ENCODE data around the gene NVL.

DNA sequence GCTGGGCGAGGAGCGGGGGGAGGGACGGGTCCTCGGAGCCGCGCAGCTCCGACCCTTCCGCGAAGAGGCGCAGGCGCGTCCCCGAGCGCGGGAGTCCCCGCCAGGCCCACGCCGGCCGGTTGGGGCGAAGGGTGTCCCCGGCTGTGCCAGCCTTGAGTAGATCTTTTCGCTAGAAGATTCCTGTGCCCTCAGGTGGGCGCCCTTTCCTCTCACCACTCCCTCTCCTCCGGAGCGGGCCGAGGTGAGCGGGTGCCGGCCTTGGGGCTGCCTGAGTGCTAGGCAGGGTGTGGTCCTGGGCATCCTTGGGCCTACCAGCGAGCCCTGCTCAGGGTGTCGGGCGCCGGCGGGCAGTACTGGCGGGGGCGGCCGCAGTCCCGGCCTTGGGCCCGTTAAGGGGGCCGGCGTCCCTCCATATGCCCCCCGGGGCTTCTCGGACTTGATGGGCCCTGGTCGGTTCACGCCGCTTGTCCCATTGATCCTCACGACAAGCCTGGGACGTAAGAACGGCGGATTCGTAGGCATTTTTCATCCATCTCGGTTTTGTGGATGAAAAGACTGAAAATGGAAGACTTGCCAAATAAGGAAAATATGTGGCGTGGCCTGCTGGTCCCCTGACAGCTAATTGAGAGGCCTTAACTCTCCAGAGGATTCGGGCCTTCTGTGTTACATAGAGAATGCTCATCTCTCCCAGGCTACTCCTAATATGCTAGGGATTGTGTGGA lies 146.2 kb downstream of the NVL start:
- TF ChIP-seq, protein P1, sequence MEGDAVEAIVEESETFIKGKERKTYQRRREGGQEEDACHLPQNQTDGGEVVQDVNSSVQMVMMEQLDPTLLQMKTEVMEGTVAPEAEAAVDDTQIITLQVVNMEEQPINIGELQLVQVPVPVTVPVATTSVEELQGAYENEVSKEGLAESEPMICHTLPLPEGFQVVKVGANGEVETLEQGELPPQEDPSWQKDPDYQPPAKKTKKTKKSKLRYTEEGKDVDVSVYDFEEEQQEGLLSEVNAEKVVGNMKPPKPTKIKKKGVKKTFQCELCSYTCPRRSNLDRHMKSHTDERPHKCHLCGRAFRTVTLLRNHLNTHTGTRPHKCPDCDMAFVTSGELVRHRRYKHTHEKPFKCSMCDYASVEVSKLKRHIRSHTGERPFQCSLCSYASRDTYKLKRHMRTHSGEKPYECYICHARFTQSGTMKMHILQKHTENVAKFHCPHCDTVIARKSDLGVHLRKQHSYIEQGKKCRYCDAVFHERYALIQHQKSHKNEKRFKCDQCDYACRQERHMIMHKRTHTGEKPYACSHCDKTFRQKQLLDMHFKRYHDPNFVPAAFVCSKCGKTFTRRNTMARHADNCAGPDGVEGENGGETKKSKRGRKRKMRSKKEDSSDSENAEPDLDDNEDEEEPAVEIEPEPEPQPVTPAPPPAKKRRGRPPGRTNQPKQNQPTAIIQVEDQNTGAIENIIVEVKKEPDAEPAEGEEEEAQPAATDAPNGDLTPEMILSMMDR (IDR thresholded peaks at IDR 0.05; ENCODE audit: control extremely low read depth in 1 of 3, insufficient read depth in 1 of 3, low read depth in 1 of 3, low read length in 3 of 3): no peak
- TF ChIP-seq, protein P2, sequence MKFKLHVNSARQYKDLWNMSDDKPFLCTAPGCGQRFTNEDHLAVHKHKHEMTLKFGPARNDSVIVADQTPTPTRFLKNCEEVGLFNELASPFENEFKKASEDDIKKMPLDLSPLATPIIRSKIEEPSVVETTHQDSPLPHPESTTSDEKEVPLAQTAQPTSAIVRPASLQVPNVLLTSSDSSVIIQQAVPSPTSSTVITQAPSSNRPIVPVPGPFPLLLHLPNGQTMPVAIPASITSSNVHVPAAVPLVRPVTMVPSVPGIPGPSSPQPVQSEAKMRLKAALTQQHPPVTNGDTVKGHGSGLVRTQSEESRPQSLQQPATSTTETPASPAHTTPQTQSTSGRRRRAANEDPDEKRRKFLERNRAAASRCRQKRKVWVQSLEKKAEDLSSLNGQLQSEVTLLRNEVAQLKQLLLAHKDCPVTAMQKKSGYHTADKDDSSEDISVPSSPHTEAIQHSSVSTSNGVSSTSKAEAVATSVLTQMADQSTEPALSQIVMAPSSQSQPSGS (IDR thresholded peaks at IDR 0.05; ENCODE audit: low read length): no peak
- peak in 1 of 2 experiments; percentile 23; a peak in 1 of 3 replicates for TF ChIP-seq POLR2A (IDR thresholded peaks at IDR 0.05; ENCODE audit: control extremely low read depth in 1 of 2, low read depth in 2 of 2, low read length in 2 of 2)
- no peak for TF ChIP-seq ZNF274 (IDR thresholded peaks at IDR 0.05; ENCODE audit: borderline replicate concordance, extremely low read depth, low read length)
- TF ChIP-seq CEBPB (IDR thresholded peaks at IDR 0.05; ENCODE audit: low read depth, low read length): no peak
- TF ChIP-seq, protein P3, sequence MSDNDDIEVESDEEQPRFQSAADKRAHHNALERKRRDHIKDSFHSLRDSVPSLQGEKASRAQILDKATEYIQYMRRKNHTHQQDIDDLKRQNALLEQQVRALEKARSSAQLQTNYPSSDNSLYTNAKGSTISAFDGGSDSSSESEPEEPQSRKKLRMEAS (IDR thresholded peaks at IDR 0.05): no peak
- TF ChIP-seq JUN (IDR thresholded peaks at IDR 0.05; ENCODE audit: low read depth, low read length): no peak

Measured in H1 (cell line).